ENCODE results near the gene TBL3.

TBL3 gene

GRCh38 chr16:2016407-2016922 lies 44.6 kb downstream of the TBL3 start:
- CTCF ChIA-PET = interaction anchor here (1.1 to 2.2 kb wide), 8 partner anchors 9 to 138 kb away, joined by 3 to 10 read pairs (median 4); partner anchors contain the start of genes NHERF2 and TRAF7

GRCh38 chr16:2019518-2019920 lies 47.7 kb downstream of the TBL3 start, which contains the start of gene NPW:
Gene NPW, plus strand, starts transcription at chr16:2019785.
- no peak for DNase-seq (ENCODE audit: low read depth, low spot score)
- TF ChIP-seq, protein P1, sequence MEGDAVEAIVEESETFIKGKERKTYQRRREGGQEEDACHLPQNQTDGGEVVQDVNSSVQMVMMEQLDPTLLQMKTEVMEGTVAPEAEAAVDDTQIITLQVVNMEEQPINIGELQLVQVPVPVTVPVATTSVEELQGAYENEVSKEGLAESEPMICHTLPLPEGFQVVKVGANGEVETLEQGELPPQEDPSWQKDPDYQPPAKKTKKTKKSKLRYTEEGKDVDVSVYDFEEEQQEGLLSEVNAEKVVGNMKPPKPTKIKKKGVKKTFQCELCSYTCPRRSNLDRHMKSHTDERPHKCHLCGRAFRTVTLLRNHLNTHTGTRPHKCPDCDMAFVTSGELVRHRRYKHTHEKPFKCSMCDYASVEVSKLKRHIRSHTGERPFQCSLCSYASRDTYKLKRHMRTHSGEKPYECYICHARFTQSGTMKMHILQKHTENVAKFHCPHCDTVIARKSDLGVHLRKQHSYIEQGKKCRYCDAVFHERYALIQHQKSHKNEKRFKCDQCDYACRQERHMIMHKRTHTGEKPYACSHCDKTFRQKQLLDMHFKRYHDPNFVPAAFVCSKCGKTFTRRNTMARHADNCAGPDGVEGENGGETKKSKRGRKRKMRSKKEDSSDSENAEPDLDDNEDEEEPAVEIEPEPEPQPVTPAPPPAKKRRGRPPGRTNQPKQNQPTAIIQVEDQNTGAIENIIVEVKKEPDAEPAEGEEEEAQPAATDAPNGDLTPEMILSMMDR (IDR thresholded peaks at IDR 0.05; ENCODE audit: insufficient read depth, low read length, missing control alignments) = no peak
- peak within 1 kb of the TSS; percentile 8 for H3K4me3 ChIP-seq (ENCODE audit: low read depth, low read length)
- POLR2A ChIA-PET = no interaction called here
- CTCF ChIA-PET = interaction anchor here (2.0 to 8.2 kb wide), 2 partner anchors 37 to 124 kb away, joined by 6 to 135 read pairs; partner anchors contain the start of gene RAB26

More at GRCh38 chr16:2016407-2016922, 44.6 kb downstream of the TBL3 start:
- TF ChIP-seq, protein P1 (IDR thresholded peaks at IDR 0.05; ENCODE audit: insufficient read depth, low read length, missing control alignments) = peak; percentile 50
- H3K4me3 ChIP-seq (ENCODE audit: low read depth, low read length) = no peak overlapping the region
- no peak for DNase-seq (ENCODE audit: low read depth, low spot score)
- POLR2A ChIA-PET = interaction anchor here (0.9 kb wide), 1 partner anchor 139 kb away, joined by 3 read pairs; the partner anchor contains the start of gene TRAF7

DNA sequence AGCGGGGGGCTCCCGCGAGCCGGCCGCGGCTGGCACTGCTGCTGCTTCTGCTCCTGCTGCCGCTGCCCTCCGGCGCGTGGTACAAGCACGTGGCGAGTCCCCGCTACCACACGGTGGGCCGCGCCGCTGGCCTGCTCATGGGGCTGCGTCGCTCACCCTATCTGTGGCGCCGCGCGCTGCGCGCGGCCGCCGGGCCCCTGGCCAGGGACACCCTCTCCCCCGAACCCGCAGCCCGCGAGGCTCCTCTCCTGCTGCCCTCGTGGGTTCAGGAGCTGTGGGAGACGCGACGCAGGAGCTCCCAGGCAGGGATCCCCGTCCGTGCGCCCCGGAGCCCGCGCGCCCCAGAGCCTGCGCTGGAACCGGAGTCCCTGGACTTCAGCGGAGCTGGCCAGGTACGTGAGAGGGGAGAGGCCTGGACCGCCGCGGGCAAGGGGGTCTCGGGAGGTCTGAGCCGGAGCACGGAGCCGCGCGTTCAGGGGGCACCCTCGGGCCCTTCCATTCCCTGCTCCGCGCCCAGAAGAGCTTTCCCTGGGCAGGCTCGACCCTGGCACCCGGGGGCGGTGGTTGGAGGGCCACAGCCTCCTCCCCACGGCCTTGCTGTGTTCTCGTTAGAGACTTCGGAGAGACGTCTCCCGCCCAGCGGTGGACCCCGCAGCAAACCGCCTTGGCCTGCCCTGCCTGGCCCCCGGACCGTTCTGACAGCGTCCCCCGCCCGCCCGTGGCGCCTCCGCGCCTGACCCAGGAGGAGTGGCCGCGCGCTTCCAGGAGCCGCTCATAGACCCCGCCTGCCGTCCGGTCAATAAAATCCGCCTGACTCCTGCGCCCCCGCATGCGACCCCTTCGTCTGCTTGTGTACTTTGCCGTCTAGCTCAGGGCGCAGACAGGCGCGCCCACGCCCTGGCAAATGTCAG lies 48.3 kb downstream of the TBL3 start:
- TF ChIP-seq, protein P1 (IDR thresholded peaks at IDR 0.05; ENCODE audit: insufficient read depth, low read length, missing control alignments) = no peak
- H3K4me3 ChIP-seq (ENCODE audit: low read depth, low read length) = peak overlapping the region; percentile 8
- no peak for DNase-seq (ENCODE audit: low read depth, low spot score)
- POLR2A ChIA-PET = no interaction called here
- CTCF ChIA-PET = interaction anchor here (1.2 to 8.2 kb wide), 3 partner anchors 15 to 124 kb away, joined by 3 to 135 read pairs (median 6); partner anchors contain the start of gene RAB26

- no peak for DNase-seq (ENCODE audit: low read depth, low spot score)
- POLR2A ChIA-PET = interaction anchor here (0.6 to 1.2 kb wide), 4 partner anchors 13 to 133 kb away, joined by 3 to 6 read pairs (median 4); partner anchors contain the start of genes NTHL1, TRAF7 and TSC2
- CTCF ChIA-PET = interaction anchor here (0.6 to 8.2 kb wide), 29 partner anchors 10 to 132 kb away, joined by 3 to 135 read pairs (median 5); partner anchors contain the start of genes NTHL1, PKD1, RAB26 and TSC2
- H3K4me3 ChIP-seq (ENCODE audit: low read depth, low read length) = peak overlapping the region; percentile 46
- TF ChIP-seq, protein P1 (IDR thresholded peaks at IDR 0.05; ENCODE audit: insufficient read depth, low read length, missing control alignments) = no peak
Measured at GRCh38 chr16:2022723-2023091, 50.9 kb downstream of the TBL3 start.

- POLR2A ChIA-PET = interaction anchor here (0.6 to 1.2 kb wide), 5 partner anchors 9 to 132 kb away, joined by 3 to 6 read pairs (median 4); partner anchors contain the start of genes NTHL1, TRAF7 and TSC2
- TF ChIP-seq, protein P1 (IDR thresholded peaks at IDR 0.05; ENCODE audit: insufficient read depth, low read length, missing control alignments) = peak; percentile 98
- CTCF ChIA-PET = interaction anchor here (0.6 to 8.2 kb wide), 30 partner anchors 9 to 157 kb away, joined by 3 to 135 read pairs (median 5); partner anchors contain the start of genes NTHL1, PKD1, RAB26 and TSC2
Measured at GRCh38 chr16:2023092-2024031, 51.5 kb downstream of the TBL3 start.

More at GRCh38 chr16:2023092-2024031, 51.5 kb downstream of the TBL3 start:
- H3K4me3 ChIP-seq (ENCODE audit: low read depth, low read length) = peak overlapping the region; percentile 46
- DNase-seq (ENCODE audit: low read depth, low spot score) = no peak
